Measurements from ENCODE around the gene AHDC1. TPM values are rescaled to one million over a fixed set of nuclear protein-coding genes. Genes with fewer than 3 reads are reported as not detected.

Gene AHDC1
- total and polyA plus RNA-seq, 10 of the 15 experiments (the other 5 are each of a cell fraction or from before 2014, with no cell fraction given), result 0.21 to 13.0 (median 1.4) TPM

DNA sequence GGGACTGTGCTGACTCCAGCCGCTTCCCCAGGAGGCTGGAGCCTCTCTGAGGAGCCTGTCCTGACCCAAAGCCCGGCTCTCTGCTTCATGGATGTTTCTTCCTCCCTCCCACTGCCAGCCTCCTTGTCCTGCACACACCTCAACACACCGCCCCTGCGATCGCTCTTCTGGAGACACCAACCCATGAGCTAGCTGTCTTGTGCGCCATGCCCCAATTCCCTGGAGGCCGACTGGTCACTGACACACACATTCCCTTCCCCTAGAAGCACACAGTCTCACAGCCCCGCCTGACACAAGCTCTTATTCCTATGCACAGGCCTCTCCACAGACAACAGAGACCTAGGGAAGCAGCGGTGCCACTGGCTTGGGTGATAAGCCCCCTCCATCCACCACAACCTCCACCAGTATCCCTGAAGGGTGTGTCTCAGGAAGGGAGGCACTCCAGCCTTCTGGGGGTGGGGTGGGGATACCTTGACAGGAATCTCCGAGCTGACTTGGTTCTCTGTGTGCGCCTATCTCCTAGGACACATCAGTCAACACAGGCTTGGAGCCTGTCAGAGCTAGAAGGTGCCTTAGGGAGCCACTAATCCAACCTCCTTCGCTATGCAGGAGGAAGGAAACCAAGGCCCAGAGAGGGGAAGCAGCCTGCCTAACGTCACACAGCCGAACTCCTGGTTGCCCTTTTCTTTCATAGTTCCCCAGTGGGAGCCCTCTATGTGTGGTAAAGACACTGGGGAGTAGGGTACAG, 31.1 kb downstream of the AHDC1 start:
- WGBS (ENCODE audit: insufficient coverage, insufficient replicate concordance, low lambda C conversion rate, missing lambda C conversion rate), result 51% methylated on average over 14 of the region's 14 CpGs
- Histone ChIP-seq H3K9ac (ENCODE audit: control insufficient read depth, insufficient read depth, low read length) (no peak overlapping the region), H3K9me3 (replicated peaks; ENCODE audit: control insufficient read depth, insufficient read depth, low read length) (no peaks in the 10 kb centered on the region), H3K79me2 (ENCODE audit: control insufficient read depth, insufficient read depth, low read length) (no peaks in the 10 kb centered on the region; the same call in 1 of the 2 replicates), H3K4me1 (ENCODE audit: control insufficient read depth, insufficient read depth, low read length) (peaks cover 4% of the 10 kb centered on the region; the same call in 1 of the 2 replicates), H3K4me3 (no peak overlapping the region), H3K27me3 (replicated peaks in 1 of 2; ENCODE audit: control insufficient read depth in 2 of 2, insufficient read depth in 2 of 2, low read length in 1 of 2) (no peaks in the 10 kb centered on the region), H4K20me1 (ENCODE audit: control insufficient read depth, insufficient read depth) (no peaks in the 10 kb centered on the region), H3K27ac (ENCODE audit: control insufficient read depth, insufficient read depth) (no peak overlapping the region), H2AFZ (ENCODE audit: control insufficient read depth, low read depth, low read length) (no peak overlapping the region), H3K4me2 (ENCODE audit: control insufficient read depth, insufficient read depth) (no peak overlapping the region), H3K36me3 (ENCODE audit: control insufficient read depth in 2 of 2, insufficient read depth in 2 of 2, low read length in 1 of 2) (no peaks in the 10 kb centered on the region)
- intact Hi-C loops (cut with micrococcal nuclease; ENCODE audit: unreplicated experiment) (no loop called here), in situ Hi-C loops (cut with MboI) (no loop called here)
- DNase-seq (ENCODE audit: low read depth, low spot score), result no peak
- no peak for ATAC-seq
- no peak for TF ChIP-seq ZNF24 (IDR thresholded peaks at IDR 0.05)
- TF ChIP-seq CREB1 (IDR thresholded peaks at IDR 0.05; ENCODE audit: low read depth), result no peak
- TF ChIP-seq CREM (IDR thresholded peaks at IDR 0.05; ENCODE audit: low read depth), result no peak
- no peak for TF ChIP-seq FOS (IDR thresholded peaks at IDR 0.05; ENCODE audit: borderline replicate concordance, extremely low read depth, insufficient read length)
- no peak for FAIRE-seq
- CTCF ChIA-PET, result interaction anchor here (0.6 to 2.6 kb wide), 3 partner anchors 16 to 248 kb away, joined by 3 to 8 read pairs (median 3); no protein-coding TSS in a partner anchor
- RAD21 ChIA-PET (ENCODE audit: unreplicated experiment), result interaction anchor here (0.7 to 2.7 kb wide), 4 partner anchors 35 to 157 kb away, joined by 3 to 6 read pairs (median 3); no protein-coding TSS in a partner anchor
- POLR2A ChIA-PET, result no interaction called here
- BruUV-seq (replicated peaks), result no TSS peak
- SMC1A ChIA-PET (ENCODE audit: uncharacterized antibody, unreplicated experiment), result interaction anchor here (1.6 kb wide), 1 partner anchor 29 kb away, joined by 4 read pairs; no protein-coding TSS in a partner anchor

GRCh38 chr1:27572019-27572678, 31.8 kb downstream of the AHDC1 start:
- no peaks in the 10 kb centered on the region for H3K36me3 ChIP-seq (ENCODE audit: control insufficient read depth in 2 of 2, insufficient read depth in 2 of 2, low read length in 1 of 2)
- peaks cover 7% of the 10 kb centered on the region; the same call in 1 of the 2 replicates for H3K4me1 ChIP-seq (ENCODE audit: control insufficient read depth, insufficient read depth, low read length)
- H2AFZ ChIP-seq (ENCODE audit: control insufficient read depth, low read depth, low read length), result no peak overlapping the region
- no peaks in the 10 kb centered on the region; the same call in none of the 2 replicates for H3K79me2 ChIP-seq (ENCODE audit: control insufficient read depth, insufficient read depth, low read length)
- FAIRE-seq (no peak), DNase-seq (ENCODE audit: low read depth, low spot score) (no peak), ATAC-seq (no peak)
- ChIA-PET RAD21 (ENCODE audit: unreplicated experiment) (interaction anchor here (0.7 to 2.7 kb wide), 3 partner anchors 36 to 156 kb away, joined by 3 to 6 read pairs (median 3); no protein-coding TSS in a partner anchor), CTCF (interaction anchor here (0.6 to 5.8 kb wide), 4 partner anchors 15 to 248 kb away, joined by 3 to 71 read pairs (median 6); no protein-coding TSS in a partner anchor), SMC1A (ENCODE audit: uncharacterized antibody, unreplicated experiment) (interaction anchor here (1.3 kb wide), 1 partner anchor 33 kb away, joined by 3 read pairs; no protein-coding TSS in a partner anchor), POLR2A (no interaction called here)
- H3K4me3 ChIP-seq, result no peak overlapping the region
- H3K27ac ChIP-seq (ENCODE audit: control insufficient read depth, insufficient read depth), result no peak overlapping the region
- no TSS peak for BruUV-seq (replicated peaks)
- H3K9me3 ChIP-seq (replicated peaks; ENCODE audit: control insufficient read depth, insufficient read depth, low read length), result no peaks in the 10 kb centered on the region
- no peak overlapping the region for H3K9ac ChIP-seq (ENCODE audit: control insufficient read depth, insufficient read depth, low read length)
- no peaks in the 10 kb centered on the region; the same call in 1 of the 2 replicates for H4K20me1 ChIP-seq (ENCODE audit: control insufficient read depth, insufficient read depth)
- WGBS (ENCODE audit: insufficient coverage, insufficient replicate concordance, low lambda C conversion rate, missing lambda C conversion rate), result 40% methylated on average over 9 of the region's 9 CpGs
- H3K4me2 ChIP-seq (ENCODE audit: control insufficient read depth, insufficient read depth), result no peak overlapping the region
- intact Hi-C loops (cut with micrococcal nuclease; ENCODE audit: unreplicated experiment) (no loop called here), in situ Hi-C loops (cut with MboI) (no loop called here)
- H3K27me3 ChIP-seq (replicated peaks in 1 of 2; ENCODE audit: control insufficient read depth in 2 of 2, insufficient read depth in 2 of 2, low read length in 1 of 2), result no peaks in the 10 kb centered on the region
- TF ChIP-seq ZBTB33 (IDR thresholded peaks at IDR 0.05), result no peak
- TF ChIP-seq ZNF384 (IDR thresholded peaks at IDR 0.05; ENCODE audit: borderline replicate concordance, low read depth, low read length), result no peak
- no peak for TF ChIP-seq LARP7 (IDR thresholded peaks at IDR 0.05)
- no peak for TF ChIP-seq BACH1 (IDR thresholded peaks at IDR 0.05; ENCODE audit: borderline replicate concordance)
- no peak for TF ChIP-seq TAF1 (IDR thresholded peaks at IDR 0.05; ENCODE audit: borderline replicate concordance, low read depth, low read length)
- TF ChIP-seq NR2C1 (IDR thresholded peaks at IDR 0.05), result no peak
- TF ChIP-seq FOXM1 (IDR thresholded peaks at IDR 0.05; ENCODE audit: low read depth, low read length), result no peak
- no peak for TF ChIP-seq CHD2 (IDR thresholded peaks at IDR 0.05; ENCODE audit: borderline replicate concordance, low read depth, low read length)
- TF ChIP-seq RELA (IDR thresholded peaks at IDR 0.05; ENCODE audit: borderline replicate concordance, partially characterized antibody), result no peak
- no peak for TF ChIP-seq ZBED1 (IDR thresholded peaks at IDR 0.05; ENCODE audit: borderline replicate concordance)
- TF ChIP-seq GATAD2B (conservative IDR thresholded peaks at IDR 0.05; ENCODE audit: low read depth), result no peak
- no peak for TF ChIP-seq NR2F1 (conservative IDR thresholded peaks at IDR 0.05)
